Glutamatergic neuron (in vitro differentiated cells): ENCODE data around the gene NTM. TPM values are rescaled to one million over a fixed set of nuclear protein-coding genes. Genes with fewer than 3 reads are reported as not detected.

Experiments used
- DNase-seq: peaks from one replicate; pipeline ENCODE4 v3.0.0; 2022
- H3K27ac Mint-ChIP-seq: one replicate; pipeline ENCODE4 v1.8.0; 2020; ENCODE audit warnings: mild to moderate bottlenecking, mixed read lengths, inconsistent platforms; ENCODE audit not compliant: unreplicated experiment
- H3K27me3 Mint-ChIP-seq: one replicate; pipeline ENCODE4 v1.8.0; 2020; ENCODE audit warnings: mild to moderate bottlenecking, moderate library complexity, mixed read lengths, inconsistent platforms; ENCODE audit not compliant: unreplicated experiment
- H3K36me3 Mint-ChIP-seq: one replicate; pipeline ENCODE4 v1.8.0; 2020; ENCODE audit warnings: mild to moderate bottlenecking, mixed read lengths, inconsistent platforms; ENCODE audit not compliant: unreplicated experiment
- H3K4me1 Mint-ChIP-seq: one replicate; pipeline ENCODE4 v1.8.0; 2020; ENCODE audit warnings: mild to moderate bottlenecking, low read depth, mixed read lengths, inconsistent platforms; ENCODE audit not compliant: unreplicated experiment
- H3K4me3 Mint-ChIP-seq: one replicate; pipeline ENCODE4 v1.8.0; 2020; ENCODE audit warnings: mild to moderate bottlenecking, mixed read lengths, inconsistent platforms; ENCODE audit not compliant: unreplicated experiment
- H3K9me3 Mint-ChIP-seq: one replicate; pipeline ENCODE4 v1.8.0; 2020; ENCODE audit warnings: mild to moderate bottlenecking, moderate library complexity, mixed read lengths, inconsistent platforms; ENCODE audit not compliant: unreplicated experiment
- total RNA-seq: library from RNA; stranded (reverse); fragmentation: NEBNext Ultra II Directional; extraction: Animal tissue kit (Norgen Biotek cat#: 25700); gene quantifications from one replicate; pipeline ENCODE4 v1.2.1, GENCODE V29; 2021; ENCODE audit not compliant: unreplicated experiment
- TF ChIP-seq, protein P1 (sequence below): fragments of 200-600 bp; sonication (generic); IDR thresholded peaks from one replicate; pipeline ENCODE4 v1.5.0; 2021; ENCODE audit not compliant: partially characterized antibody, unreplicated experiment

Gene NTM
- total RNA-seq, 1 donor from 2014 or later, result 1.2 TPM

GRCh38 chr11:131837562-131837961 is 467.1 kb downstream of the NTM start:
- no peaks in the 10 kb centered on the region for H3K36me3 Mint-ChIP-seq
- TF ChIP-seq, protein P1, sequence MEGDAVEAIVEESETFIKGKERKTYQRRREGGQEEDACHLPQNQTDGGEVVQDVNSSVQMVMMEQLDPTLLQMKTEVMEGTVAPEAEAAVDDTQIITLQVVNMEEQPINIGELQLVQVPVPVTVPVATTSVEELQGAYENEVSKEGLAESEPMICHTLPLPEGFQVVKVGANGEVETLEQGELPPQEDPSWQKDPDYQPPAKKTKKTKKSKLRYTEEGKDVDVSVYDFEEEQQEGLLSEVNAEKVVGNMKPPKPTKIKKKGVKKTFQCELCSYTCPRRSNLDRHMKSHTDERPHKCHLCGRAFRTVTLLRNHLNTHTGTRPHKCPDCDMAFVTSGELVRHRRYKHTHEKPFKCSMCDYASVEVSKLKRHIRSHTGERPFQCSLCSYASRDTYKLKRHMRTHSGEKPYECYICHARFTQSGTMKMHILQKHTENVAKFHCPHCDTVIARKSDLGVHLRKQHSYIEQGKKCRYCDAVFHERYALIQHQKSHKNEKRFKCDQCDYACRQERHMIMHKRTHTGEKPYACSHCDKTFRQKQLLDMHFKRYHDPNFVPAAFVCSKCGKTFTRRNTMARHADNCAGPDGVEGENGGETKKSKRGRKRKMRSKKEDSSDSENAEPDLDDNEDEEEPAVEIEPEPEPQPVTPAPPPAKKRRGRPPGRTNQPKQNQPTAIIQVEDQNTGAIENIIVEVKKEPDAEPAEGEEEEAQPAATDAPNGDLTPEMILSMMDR, result no peak

GRCh38 chr11:131838016-131838415 is 467.6 kb downstream of the NTM start:
- Mint-ChIP-seq H3K27me3 (no peaks in the 10 kb centered on the region), H3K9me3 (no peaks in the 10 kb centered on the region), H3K4me3 (no peak overlapping the region), H3K4me1 (no peaks in the 10 kb centered on the region), H3K27ac (no peak overlapping the region), H3K36me3 (no peaks in the 10 kb centered on the region)
- TF ChIP-seq, protein P1, result no peak
- DNase-seq, result no peak

More at GRCh38 chr11:131837562-131837961, 467.1 kb downstream of the NTM start:
- Mint-ChIP-seq H3K27me3 (no peaks in the 10 kb centered on the region), H3K9me3 (no peaks in the 10 kb centered on the region), H3K4me3 (no peak overlapping the region), H3K4me1 (no peaks in the 10 kb centered on the region), H3K27ac (no peak overlapping the region)
- no peak for DNase-seq

DNA sequence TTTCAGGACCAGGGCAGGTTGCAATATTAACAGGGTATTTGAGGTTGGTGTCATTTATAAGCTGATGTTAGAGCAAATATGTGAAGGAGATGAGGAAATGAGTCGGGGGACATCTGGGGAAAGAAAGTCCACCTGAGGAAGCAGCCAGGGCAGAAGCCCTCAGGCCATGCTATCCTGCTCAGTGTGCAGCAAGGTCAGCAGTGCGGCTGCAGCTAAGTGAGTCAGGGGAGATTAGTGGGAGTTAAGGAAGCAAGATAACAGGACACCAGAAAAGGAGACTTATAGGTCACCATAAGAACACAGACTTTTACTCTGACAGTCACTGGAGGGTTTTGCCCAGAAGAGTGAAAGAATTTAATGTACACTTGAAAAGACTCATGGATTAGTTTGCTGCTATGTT is 468.9 kb downstream of the NTM start:
- Mint-ChIP-seq H3K9me3 (no peaks in the 10 kb centered on the region), H3K36me3 (no peaks in the 10 kb centered on the region), H3K4me3 (no peak overlapping the region), H3K27ac (no peak overlapping the region), H3K4me1 (no peaks in the 10 kb centered on the region), H3K27me3 (no peaks in the 10 kb centered on the region)
- no peak for DNase-seq
- TF ChIP-seq, protein P1, result no peak

DNA sequence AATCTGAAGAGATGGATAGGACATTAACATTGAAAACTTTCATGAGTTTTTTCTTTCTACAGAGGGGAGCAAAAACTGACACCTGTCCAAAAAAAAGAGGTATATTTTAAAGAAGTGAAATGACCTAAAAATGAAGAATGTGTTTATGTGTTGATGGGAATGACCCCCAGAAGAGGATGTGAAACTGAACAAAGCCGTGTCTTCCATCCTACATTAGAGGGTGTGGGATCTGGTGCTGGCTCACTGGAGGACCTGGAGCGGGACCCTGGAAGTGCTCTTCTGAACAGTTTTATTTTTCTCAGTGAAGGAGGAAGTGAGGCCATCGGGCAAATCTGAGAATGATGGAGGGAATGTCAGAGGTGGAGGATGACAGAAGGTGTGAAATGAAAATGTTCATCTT is 470.1 kb downstream of the NTM start:
- DNase-seq, result no peak
- no peaks in the 10 kb centered on the region for H3K4me1 Mint-ChIP-seq
- TF ChIP-seq, protein P1, result no peak
- no peaks in the 10 kb centered on the region for H3K9me3 Mint-ChIP-seq
- no peak overlapping the region for H3K27ac Mint-ChIP-seq
- no peaks in the 10 kb centered on the region for H3K36me3 Mint-ChIP-seq
- H3K27me3 Mint-ChIP-seq, result no peaks in the 10 kb centered on the region
- no peak overlapping the region for H3K4me3 Mint-ChIP-seq

DNA sequence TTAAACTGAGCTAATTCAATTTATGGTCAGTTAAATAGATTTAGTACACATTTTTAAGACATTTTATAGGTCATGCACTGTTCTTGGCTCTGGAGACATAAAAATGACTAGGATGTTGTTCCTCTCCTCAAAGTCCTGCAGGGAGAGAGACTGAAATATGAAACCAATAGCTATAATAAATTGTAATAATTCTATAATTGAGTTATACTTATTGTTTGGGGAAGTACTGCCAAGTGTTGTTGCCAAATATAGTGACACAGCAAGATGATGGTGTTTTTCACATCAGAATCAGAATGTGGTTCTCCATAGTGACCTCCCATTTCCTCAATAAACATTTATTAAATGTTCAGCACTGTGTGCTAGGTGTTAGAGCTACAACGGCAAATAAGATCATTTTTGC is 470.6 kb downstream of the NTM start:
- DNase-seq, result no peak
- Mint-ChIP-seq H3K36me3 (no peaks in the 10 kb centered on the region), H3K9me3 (no peaks in the 10 kb centered on the region), H3K27ac (no peak overlapping the region), H3K4me1 (no peaks in the 10 kb centered on the region), H3K27me3 (no peaks in the 10 kb centered on the region), H3K4me3 (no peak overlapping the region)
- TF ChIP-seq, protein P1, result no peak
